CD14-positive monocyte (primary cell): ENCODE results near the gene C16orf74. TPM values are rescaled to one million over a fixed set of nuclear protein-coding genes. Genes with fewer than 3 reads are reported as not detected.
A peak's percentile ranks its signal among the peaks of the same experiment; 100 is the strongest.

Source experiments
- DNase-seq, 3 donors: peaks; one replicate each; pipeline ENCODE4 v3.0.0-alpha.2; 2011 to 2022
- H2AFZ ChIP-seq: 2 replicates; pipeline ENCODE4 v1.6.0; 2012; ENCODE audit warnings: mild to moderate bottlenecking, low read depth, low read length, inconsistent platforms; ENCODE audit not compliant: insufficient read depth, poor library complexity, severe bottlenecking
- H3K27ac ChIP-seq, 2 donors: 1 replicate in 1 of 2; 2 replicates in 1 of 2; pipeline ENCODE4 v1.5.1; 2012 to 2013; ENCODE audit warnings: low read length in 2 of 2, control low read depth in 1 of 2, inconsistent platforms in 1 of 2, low read depth in 1 of 2, mild to moderate bottlenecking in 1 of 2
- H3K27me3 ChIP-seq, 2 donors: one replicate each; pipeline versions ENCODE4 v1.6.0 to v1.6.1; 2011 to 2013; ENCODE audit warnings: low read length in 2 of 2; ENCODE audit not compliant: control insufficient read depth in 2 of 2, insufficient read depth in 2 of 2
- H3K36me3 ChIP-seq, 2 donors: replicated peaks in 1 of 2; 1 replicate in 1 of 2; 2 replicates in 1 of 2; pipeline versions ENCODE4 v1.5.1 to v1.6.1; 2012 to 2013; ENCODE audit warnings: low read length in 2 of 2, control low read depth in 1 of 2, inconsistent platforms in 1 of 2, mild to moderate bottlenecking in 1 of 2; ENCODE audit not compliant: insufficient read depth in 2 of 2, control insufficient read depth in 1 of 2
- H3K4me1 ChIP-seq, 2 donors: 1 replicate in 1 of 2; 2 replicates in 1 of 2; pipeline versions ENCODE4 v1.5.1 to v1.6.1; 2012 to 2013; ENCODE audit warnings: low read length in 2 of 2, control low read depth in 1 of 2, inconsistent platforms in 1 of 2, mild to moderate bottlenecking in 1 of 2, moderate library complexity in 1 of 2; ENCODE audit not compliant: insufficient read depth in 2 of 2, control insufficient read depth in 1 of 2
- H3K4me2 ChIP-seq: replicated peaks from 2 replicates; pipeline ENCODE3; 2012; ENCODE audit warnings: low read length, moderate library complexity, mild to moderate bottlenecking; ENCODE audit not compliant: poor library complexity, severe bottlenecking; ENCODE audit errors: extremely low read depth
- H3K4me3 ChIP-seq, 3 experiments: fragments of 200-600 bp in 1 of 3; sonication (generic) in 1 of 3; replicated peaks in 1 of 3; 1 replicate in 2 of 3; 2 replicates in 1 of 3; pipeline ENCODE4 v1.5.1; 2011 to 2013; ENCODE audit warnings: low read length in 3 of 3, mild to moderate bottlenecking in 3 of 3, control low read depth in 2 of 3, low read depth in 2 of 3, inconsistent platforms in 1 of 3, moderate library complexity in 1 of 3
- H3K79me2 ChIP-seq: 2 replicates; pipeline ENCODE4 v1.6.0; 2012; ENCODE audit warnings: mild to moderate bottlenecking, control low read depth, inconsistent platforms, low read length, moderate library complexity; ENCODE audit not compliant: insufficient read depth
- H3K9ac ChIP-seq: 2 replicates; pipeline ENCODE4 v1.6.0; 2017; ENCODE audit warnings: low read length, mild to moderate bottlenecking; ENCODE audit not compliant: insufficient read depth, poor library complexity, severe bottlenecking
- H3K9me3 ChIP-seq, 2 donors: replicated peaks in 1 of 2; 1 replicate in 1 of 2; 2 replicates in 1 of 2; pipeline versions ENCODE4 v1.5.1 to v1.6.1; 2012 to 2013; ENCODE audit warnings: low read length in 2 of 2, control low read depth in 1 of 2; ENCODE audit not compliant: control insufficient read depth in 1 of 2, insufficient read depth in 1 of 2
- H4K20me1 ChIP-seq: 2 replicates; pipeline ENCODE4 v1.6.0; 2012; ENCODE audit warnings: mild to moderate bottlenecking, low read length, control low read depth, moderate library complexity; ENCODE audit not compliant: insufficient read depth
- H3K27ac Mint-ChIP-seq, 7 donors: one replicate each; pipeline ENCODE4 v1.8.0; 2020; ENCODE audit warnings: mild to moderate bottlenecking in 7 of 7, mixed read lengths in 7 of 7, moderate library complexity in 6 of 7, inconsistent platforms in 2 of 7
- H3K27me3 Mint-ChIP-seq, 3 donors: one replicate each; pipeline ENCODE4 v1.8.0; 2021 to 2022; ENCODE audit warnings: low read depth in 3 of 3, mild to moderate bottlenecking in 3 of 3, mixed read lengths in 3 of 3, moderate library complexity in 3 of 3, inconsistent platforms in 1 of 3
- H3K36me3 Mint-ChIP-seq, 2 donors: one replicate each; pipeline ENCODE4 v1.8.0; 2020; ENCODE audit warnings: mixed read lengths in 2 of 2, inconsistent platforms in 1 of 2, mild to moderate bottlenecking in 1 of 2
- H3K4me1 Mint-ChIP-seq: one replicate; pipeline ENCODE4 v1.8.0; 2020; ENCODE audit warnings: mild to moderate bottlenecking, mixed read lengths
- H3K4me3 Mint-ChIP-seq, 2 donors: one replicate each; pipeline ENCODE4 v1.8.0; 2020; ENCODE audit warnings: mild to moderate bottlenecking in 2 of 2, mixed read lengths in 2 of 2, moderate library complexity in 1 of 2
- H3K9me3 Mint-ChIP-seq, 7 donors: one replicate each; pipeline ENCODE4 v1.8.0; 2020 to 2022; ENCODE audit warnings: mixed read lengths in 7 of 7, mild to moderate bottlenecking in 6 of 7, moderate library complexity in 6 of 7, inconsistent platforms in 2 of 7
- CTCF ChIP-seq: fragments of 200-600 bp; IDR thresholded peaks from one replicate; pipeline ENCODE4 v1.8.0; 2022; ENCODE audit warnings: antibody characterized with exemption, mild to moderate bottlenecking
- WGBS: methylation state at CpG from one replicate; pipeline ENCODE4 v1.1.5; 2013; ENCODE audit warnings: missing lambda C conversion rate; ENCODE audit not compliant: insufficient coverage; 5-methylcytosine and 5-hydroxymethylcytosine counted together
- intact Hi-C, 2 donors: fragments of 100-400 bp; cut with micrococcal nuclease; formaldehyde crosslinking; loops; one replicate each; pipeline versions ENCODE4 v1.15.0 to v1.15.1; 2023
- polyA plus RNA-seq, 3 donors: library from polyadenylated mRNA; depleted of rRNA in 1 of 3; unstranded in 2 of 3; stranded (reverse) in 1 of 3; fragments of 300-500 nt in 2 of 3; fragments of >200 nt in 1 of 3; fragmentation: Illumina TruSeq in 2 of 3; gene quantifications; 1 replicate in 2 of 3; 2 replicates in 1 of 3; pipeline ENCODE4 v1.2.3, GENCODE V29; 2012 to 2021

The C16orf74 gene
- polyA plus RNA-seq, 3 donors = 11.3 to 26.6 (median 24.1) TPM

- Histone ChIP-seq H3K27ac (no peak overlapping the region), H3K79me2 (no peaks in the 10 kb centered on the region), H4K20me1 (no peaks in the 10 kb centered on the region), H3K9me3 (no peaks in the 10 kb centered on the region), H3K9ac (no peak overlapping the region), H3K4me3 (no peak overlapping the region), H3K4me1 (peaks cover 39 to 59% of the 10 kb centered on the region in 2 donors), H3K27me3 (peaks cover 0 to 9% of the 10 kb centered on the region in 2 donors), H3K4me2 (no peak overlapping the region), H3K36me3 (no peaks in the 10 kb centered on the region), H2AFZ (no peak overlapping the region)
- H3K9me3 Mint-ChIP-seq = peaks cover 0 to 6% (median 2%) of the 10 kb centered on the region in 7 donors
- H3K4me1 Mint-ChIP-seq = peaks cover 52% of the 10 kb centered on the region
- peaks cover 17 to 35% (median 20%) of the 10 kb centered on the region in 3 donors for H3K27me3 Mint-ChIP-seq
- TF ChIP-seq CTCF = no peak
- intact Hi-C loops = loop anchor here in 1 of 2 donors (5.0 kb wide), 1 partner anchor 39 kb away; no protein-coding TSS in a partner anchor
- peak overlapping the region in 1 of 7 donors; percentile 63 for H3K27ac Mint-ChIP-seq
- 85% methylated on average over 23 of the region's 25 CpGs for WGBS
- no peaks in the 10 kb centered on the region for H3K36me3 Mint-ChIP-seq
- DNase-seq = no peak
- H3K4me3 Mint-ChIP-seq = no peak overlapping the region
Observed at GRCh38 chr16:85755929-85756768, 5.3 kb upstream of the C16orf74 start.

- Mint-ChIP-seq H3K9me3 (peaks cover 0 to 6% (median 2%) of the 10 kb centered on the region in 7 donors), H3K27ac (peak overlapping the region in 2 of 7 donors; percentile 38), H3K27me3 (peaks cover 14 to 35% (median 19%) of the 10 kb centered on the region in 3 donors), H3K4me3 (no peak overlapping the region), H3K36me3 (peaks cover 0 to under 1% of the 10 kb centered on the region in 2 donors), H3K4me1 (peaks cover 46% of the 10 kb centered on the region)
- no peak overlapping the region for H3K4me3 ChIP-seq
- intact Hi-C loops = no loop called here
- peaks cover under 1% of the 10 kb centered on the region for H3K79me2 ChIP-seq
- H2AFZ ChIP-seq = no peak overlapping the region
- peaks cover 0 to 9% of the 10 kb centered on the region in 2 donors for H3K27me3 ChIP-seq
- H3K4me1 ChIP-seq = peaks cover 35 to 57% of the 10 kb centered on the region in 2 donors
- H3K9ac ChIP-seq = no peak overlapping the region
- WGBS = 70% methylated on average over 2 of the region's 7 CpGs
- no peaks in the 10 kb centered on the region for H3K36me3 ChIP-seq
- H3K4me2 ChIP-seq = no peak overlapping the region
- no peak for DNase-seq
- H3K9me3 ChIP-seq = no peaks in the 10 kb centered on the region
- no peaks in the 10 kb centered on the region for H4K20me1 ChIP-seq
- no peak for TF ChIP-seq CTCF
- H3K27ac ChIP-seq = no peak overlapping the region
Observed at GRCh38 chr16:85754413-85754812, 3.5 kb upstream of the C16orf74 start.
